GM20431 (cell line): Measurements from ENCODE around the gene PRPF40A.

ENCODE experiments used
- in situ Hi-C: fragments of 300-500 bp; cut with MseI, MboI; formaldehyde crosslinking; loops from one replicate; pipeline ENCODE4 v1.15.0; 2020; ENCODE audit warnings: low sequenced_read_pairs; ENCODE audit not compliant: unreplicated experiment

The PRPF40A gene

GRCh38 chr2:152623775-152624174 is 93.5 kb downstream of the PRPF40A start:
- in situ Hi-C loops: loop anchor here (10.0 kb wide), 1 partner anchor 589 kb away; no protein-coding TSS in a partner anchor

DNA sequence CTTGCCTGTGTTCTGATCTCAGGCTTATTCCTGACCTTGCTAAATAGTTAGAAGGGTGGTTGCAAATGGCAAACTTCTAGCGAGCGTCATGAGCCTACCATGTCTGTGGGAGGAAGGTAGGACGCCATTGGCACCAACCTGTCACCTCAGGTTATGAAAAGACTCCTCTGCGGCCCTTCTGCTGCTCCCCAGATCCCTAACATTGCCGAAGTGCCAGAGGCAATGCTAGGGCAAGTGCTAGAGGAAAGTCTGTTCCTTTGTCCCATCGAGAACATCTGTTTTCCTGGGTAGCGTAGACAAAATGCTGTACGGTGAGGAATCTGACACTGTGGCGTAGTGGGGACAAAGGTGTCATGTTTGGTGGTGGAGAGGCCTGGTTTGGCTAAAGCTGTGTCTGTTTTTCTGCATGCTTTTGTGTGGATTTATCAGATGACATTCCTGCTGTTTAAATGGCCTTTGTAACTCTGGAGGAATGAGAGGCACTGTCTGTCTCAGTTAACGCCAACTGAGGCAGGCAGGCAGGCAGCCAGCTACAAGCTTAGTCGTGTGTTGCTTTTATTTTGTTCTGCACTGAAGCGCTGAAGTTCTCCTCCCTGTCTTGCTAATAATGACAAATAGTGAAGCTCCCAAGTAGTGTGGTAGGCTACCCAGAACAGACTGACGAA is 94.1 kb downstream of the PRPF40A start:
- in situ Hi-C loops: loop anchor here (10.0 kb wide), 1 partner anchor 588 kb away; no protein-coding TSS in a partner anchor

DNA sequence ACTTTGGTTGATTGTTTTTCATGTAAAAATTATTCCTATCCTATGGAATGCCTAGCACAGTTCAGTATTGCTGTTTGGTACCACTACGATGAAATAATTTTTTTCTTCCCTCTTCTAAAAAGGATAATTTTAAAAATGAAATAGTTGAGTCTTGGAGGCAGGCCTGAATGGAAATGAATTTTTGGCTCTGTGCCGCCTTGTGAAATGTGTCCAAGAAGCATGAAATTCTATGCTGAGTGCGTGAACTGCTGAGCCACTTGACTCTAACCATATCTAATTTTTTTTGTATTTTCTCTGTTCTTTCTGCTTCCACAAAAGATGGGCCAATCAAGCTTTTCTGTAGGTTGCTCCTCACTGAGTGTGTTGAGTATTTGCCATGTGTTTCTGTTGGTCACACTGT is 95.0 kb downstream of the PRPF40A start:
- in situ Hi-C loops: loop anchor here (10.0 kb wide), 1 partner anchor 587 kb away; no protein-coding TSS in a partner anchor

DNA sequence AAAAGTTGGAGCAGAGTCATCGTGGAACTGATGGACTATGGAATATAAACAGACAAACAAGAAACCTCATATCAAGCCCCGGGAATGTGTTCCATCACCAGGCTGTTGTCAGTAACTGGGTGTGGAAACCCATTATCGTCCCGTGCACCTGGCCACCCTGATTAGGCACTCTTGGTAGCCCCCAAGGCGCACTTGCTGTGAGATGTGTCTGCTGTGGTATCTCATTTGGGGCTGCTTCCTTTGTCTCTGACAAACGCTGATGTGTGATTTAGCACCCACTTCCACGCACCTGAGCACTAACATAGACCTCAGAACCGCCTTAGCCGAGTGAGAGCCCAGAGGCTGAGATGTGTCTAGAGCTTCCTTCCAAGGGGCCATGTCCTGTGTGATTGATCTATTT is 96.3 kb downstream of the PRPF40A start:
- in situ Hi-C loops: loop anchor here (10.0 kb wide), 1 partner anchor 586 kb away; no protein-coding TSS in a partner anchor

DNA sequence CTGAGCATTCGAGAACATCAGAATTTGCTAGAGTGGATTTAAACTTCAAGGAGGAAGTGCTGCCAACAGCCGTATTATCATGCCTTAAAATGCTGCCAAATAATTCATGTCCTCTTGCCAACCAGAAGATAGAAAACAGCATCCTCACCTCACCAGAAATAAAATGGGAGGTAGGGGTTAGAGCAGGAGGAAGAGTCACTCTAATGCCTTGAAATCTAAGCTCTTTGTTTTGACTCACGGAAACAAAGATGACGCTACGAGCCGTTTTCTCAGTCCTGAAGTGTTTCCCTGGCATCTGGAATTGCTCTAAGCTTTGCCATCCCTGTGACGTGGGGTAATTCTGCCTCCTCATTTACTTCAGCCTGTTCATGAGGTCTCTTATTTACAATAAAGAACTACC is 97.1 kb downstream of the PRPF40A start:
- in situ Hi-C loops: loop anchor here (10.0 kb wide), 1 partner anchor 585 kb away; no protein-coding TSS in a partner anchor

GRCh38 chr2:152618193-152618564 is 99.1 kb downstream of the PRPF40A start:
- in situ Hi-C loops: no loop called here

DNA sequence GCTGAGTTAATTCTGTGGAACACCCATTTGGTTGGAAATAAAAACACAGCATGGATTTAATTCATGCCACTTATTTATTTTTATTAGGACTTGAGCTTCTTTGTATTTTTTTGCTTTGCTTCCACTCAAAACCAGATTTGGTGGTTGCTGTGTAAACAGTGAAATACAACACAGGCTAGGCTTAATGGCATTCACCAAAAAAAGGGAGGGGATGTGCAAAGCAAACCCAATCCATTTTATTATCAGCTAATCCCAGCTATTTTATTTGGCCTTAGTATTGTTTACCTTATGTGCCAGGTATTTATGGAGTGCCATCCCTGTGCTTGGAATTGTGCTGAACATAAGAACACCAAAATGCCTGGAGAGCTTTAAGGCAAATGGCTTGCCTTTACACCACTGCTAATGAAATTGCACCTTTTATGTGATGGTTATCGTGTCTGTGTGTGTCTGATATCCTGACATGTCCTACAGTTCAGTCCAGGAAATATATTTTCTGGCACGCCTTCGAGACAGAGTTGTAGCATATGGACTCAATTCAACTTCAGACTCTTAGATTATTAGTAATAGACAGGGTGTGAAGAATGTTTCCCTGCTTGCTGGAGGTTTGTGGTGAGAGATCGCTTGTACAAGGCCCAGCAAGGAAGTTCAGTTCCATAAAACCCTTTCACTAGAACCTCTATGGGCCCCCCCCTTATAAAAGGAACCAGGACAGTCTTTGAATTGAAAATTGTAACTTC is 99.6 kb downstream of the PRPF40A start:
- in situ Hi-C loops: no loop called here

- in situ Hi-C loops: no loop called here
These were observed 102.1 kb downstream of the PRPF40A start for GRCh38 chr2:152615177-152615576.

- in situ Hi-C loops: no loop called here
These were observed 104.0 kb downstream of the PRPF40A start for GRCh38 chr2:152613235-152613634.

GRCh38 chr2:152611458-152612231 is 105.6 kb downstream of the PRPF40A start:
- in situ Hi-C loops: no loop called here

- in situ Hi-C loops: no loop called here
These were observed 107.6 kb downstream of the PRPF40A start for GRCh38 chr2:152609699-152610098.

DNA sequence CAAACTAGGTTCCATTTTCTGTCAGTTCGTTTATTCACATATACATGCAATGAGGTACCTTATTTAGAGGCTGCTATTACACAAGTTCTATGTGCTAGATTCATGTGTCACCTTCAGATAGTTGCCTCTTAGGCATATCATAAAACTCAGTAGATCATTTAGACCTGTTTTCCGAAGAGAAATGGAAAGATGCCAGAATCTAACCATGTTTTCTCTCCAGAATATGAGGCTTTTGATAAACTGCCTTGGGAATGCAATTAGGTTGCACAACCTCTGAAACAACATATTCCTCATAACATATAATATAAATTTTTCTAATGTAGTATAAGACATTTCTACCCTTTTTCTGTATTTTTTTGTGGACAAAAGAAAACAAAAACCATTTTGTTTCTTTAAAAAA is 108.1 kb downstream of the PRPF40A start:
- in situ Hi-C loops: no loop called here

- in situ Hi-C loops: no loop called here
These were observed 109.4 kb downstream of the PRPF40A start for GRCh38 chr2:152607793-152608300.

DNA sequence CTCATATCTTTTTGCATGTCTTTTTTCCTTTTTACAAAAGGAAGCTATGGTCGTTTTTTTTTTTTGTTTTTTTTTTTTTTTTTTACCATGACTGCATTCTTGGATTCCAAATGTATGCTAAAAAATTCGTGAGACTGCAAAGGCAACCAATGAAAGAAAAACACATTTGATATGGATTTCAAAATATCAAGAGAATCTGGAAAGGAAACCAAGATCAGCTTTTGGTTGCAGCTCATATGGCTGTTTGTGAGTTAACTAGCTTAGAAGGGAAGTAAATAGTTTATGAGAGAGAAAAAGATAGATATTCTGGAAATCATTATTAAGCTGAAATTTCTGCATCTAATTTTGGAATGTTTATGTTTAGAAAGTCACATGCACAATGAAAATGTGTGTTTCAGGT is 110.3 kb downstream of the PRPF40A start:
- in situ Hi-C loops: no loop called here

DNA sequence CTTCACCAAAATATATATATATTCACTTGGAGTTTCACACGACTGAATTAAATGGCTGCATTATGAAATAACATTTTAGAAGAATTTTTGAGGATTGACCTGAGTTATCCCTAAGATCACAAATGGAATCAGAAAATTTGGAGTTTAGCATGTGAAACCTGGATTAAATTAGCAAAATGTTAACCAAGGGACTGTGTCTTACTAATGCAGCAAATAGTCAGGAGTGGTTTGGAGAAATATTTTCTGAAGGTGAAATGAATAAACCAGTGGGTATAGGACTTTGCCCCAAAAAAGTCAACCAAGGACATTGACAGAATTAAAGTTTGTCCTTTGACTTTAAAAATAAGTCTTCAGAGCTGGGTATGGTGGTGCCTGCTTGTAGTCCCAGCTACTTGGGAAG is 111.2 kb downstream of the PRPF40A start:
- in situ Hi-C loops: no loop called here

- in situ Hi-C loops: no loop called here
These were observed 114.1 kb downstream of the PRPF40A start for GRCh38 chr2:152603166-152603565.

GRCh38 chr2:152602750-152603149 is 114.5 kb downstream of the PRPF40A start:
- in situ Hi-C loops: no loop called here
